HCT116 (cell line): Measurements from ENCODE around the gene PDE7B. TPM values are rescaled to one million over a fixed set of nuclear protein-coding genes. Genes with fewer than 3 reads are reported as not detected.

Experiments
- ATAC-seq: fragments of 200-7000 bp; cut with Tn5 transposase; 2 replicates; pipeline ENCODE4 v1.9.1; 2020; ENCODE audit warnings: mild to moderate bottlenecking, moderate library complexity
- BruUV-seq: library from RNA; stranded (reverse); fragments of 400-500 nt; replicated peaks from 2 replicates; lab custom pipeline; 2021; lab: Mats Ljungman, UMichigan
- CTCF ChIA-PET: fragments of 300-600 bp; sonication (Branson Sonifier 250); formaldehyde crosslinking; loops from one replicate; lab custom pipeline; 2021; ENCODE audit warnings: antibody characterized with exemption; lab: Charles Lee
- POLR2A ChIA-PET: fragments of 300-600, 350-600 bp; sonication (Branson Sonifier 250); formaldehyde crosslinking; loops from one replicate; lab custom pipeline; 2021; ENCODE audit warnings: antibody characterized with exemption; lab: Charles Lee
- RAD21 ChIA-PET, 2 experiments: fragments of 300-600 bp; sonication (Branson Sonifier 250); formaldehyde crosslinking; loops; one replicate each; lab custom pipeline; 2023; ENCODE audit warnings: low total read pairs in 2 of 2; ENCODE audit not compliant: uncharacterized antibody in 2 of 2, unreplicated experiment in 2 of 2, low non-redundant PET in 1 of 2; lab: Charles Lee
- DNase-seq: peaks from one replicate; pipeline ENCODE4 v3.0.0-alpha.2; 2010; ENCODE audit warnings: low read depth, low spot score
- H2AFZ ChIP-seq: fragments of 200-600 bp; shearing (Covaris generic), sonication (generic); 2 replicates; pipeline ENCODE4 v1.6.1; 2017; ENCODE audit warnings: low read depth, mixed run types, mixed read lengths, antibody characterized with exemption, low read length; ENCODE audit not compliant: poor library complexity, severe bottlenecking
- H3K27ac ChIP-seq: 2 replicates; pipeline ENCODE4 v1.5.1; 2012; ENCODE audit warnings: low read depth, low read length
- H3K27me3 ChIP-seq: fragments of 200-600 bp; sonication (generic); 2 replicates; pipeline ENCODE4 v1.6.1; 2016; ENCODE audit warnings: mixed run types, low read length, mixed read lengths; ENCODE audit not compliant: insufficient read depth
- H3K36me3 ChIP-seq, 2 experiments: fragments of 200-500 bp in 1 of 2; fragments of 200-600 bp in 1 of 2; sonication (Bioruptor generic) in 1 of 2; sonication (generic) in 1 of 2; 2 replicates each; pipeline versions ENCODE4 v1.5.1 to v1.6.1; 2014 to 2016; ENCODE audit warnings: low read length in 2 of 2, inconsistent platforms in 1 of 2, mixed read lengths in 1 of 2, mixed run types in 1 of 2; ENCODE audit not compliant: insufficient read depth in 2 of 2, control insufficient read depth in 1 of 2
- H3K4me1 ChIP-seq, 2 experiments: fragments of 200-600 bp in 1 of 2; sonication (generic) in 1 of 2; 2 replicates each; pipeline versions ENCODE4 v1.5.1 to v1.6.1; 2012 to 2017; ENCODE audit warnings: low read length in 2 of 2, inconsistent platforms in 1 of 2, mild to moderate bottlenecking in 1 of 2, mixed read lengths in 1 of 2, mixed run types in 1 of 2, moderate library complexity in 1 of 2; ENCODE audit not compliant: insufficient read depth in 2 of 2, control insufficient read depth in 1 of 2
- H3K4me2 ChIP-seq: fragments of 200-600 bp; sonication (generic); 2 replicates; pipeline ENCODE4 v1.6.1; 2017; ENCODE audit warnings: mixed run types, low read length, mixed read lengths
- H3K4me3 ChIP-seq, 2 experiments: fragments of 200-600 bp in 1 of 2; sonication (generic) in 1 of 2; replicated peaks in 1 of 2; 2 replicates each; pipeline ENCODE4 v1.5.1; 2011 to 2016; ENCODE audit warnings: low read length in 2 of 2, control low read depth in 1 of 2, low read depth in 1 of 2, mild to moderate bottlenecking in 1 of 2, mixed read lengths in 1 of 2, mixed run types in 1 of 2
- H3K79me2 ChIP-seq: fragments of 200-600 bp; sonication (generic); 2 replicates; pipeline ENCODE4 v1.6.1; 2017; ENCODE audit warnings: mild to moderate bottlenecking, mixed run types, low read length, moderate library complexity, mixed read lengths; ENCODE audit not compliant: insufficient read depth
- H3K9ac ChIP-seq: fragments of 200-600 bp; sonication (generic); 2 replicates; pipeline ENCODE4 v1.6.1; 2016; ENCODE audit warnings: low read length, mixed read lengths
- H3K9me2 ChIP-seq: fragments of 200-600 bp; sonication (generic), shearing (Covaris generic); 2 replicates; pipeline ENCODE4 v1.6.1; 2017; ENCODE audit warnings: mixed run types, mild to moderate bottlenecking, moderate library complexity; ENCODE audit not compliant: insufficient read depth
- H3K9me3 ChIP-seq, 2 experiments: fragments of 200-500 bp in 1 of 2; fragments of 200-600 bp in 1 of 2; sonication (Bioruptor generic) in 1 of 2; sonication (generic) in 1 of 2; 2 replicates each; pipeline ENCODE4 v1.6.1; 2014 to 2017; ENCODE audit warnings: low read length in 2 of 2, mixed read lengths in 2 of 2, inconsistent platforms in 1 of 2, low read depth in 1 of 2, mild to moderate bottlenecking in 1 of 2, mixed run types in 1 of 2, moderate library complexity in 1 of 2; ENCODE audit not compliant: control insufficient read depth in 1 of 2, insufficient read depth in 1 of 2
- H4K20me1 ChIP-seq: fragments of 200-600 bp; sonication (generic), shearing (Covaris generic); 2 replicates; pipeline ENCODE4 v1.6.1; 2017; ENCODE audit warnings: mixed run types, mild to moderate bottlenecking, moderate library complexity; ENCODE audit not compliant: insufficient read depth
- CBX3 ChIP-seq: IDR thresholded peaks from 2 replicates; pipeline ENCODE4 v1.6.1; 2012; ENCODE audit warnings: low read depth
- CEBPB ChIP-seq: IDR thresholded peaks from 2 replicates; pipeline ENCODE4 v1.6.1; 2012; ENCODE audit warnings: low read depth
- EZH2 ChIP-seq: fragments of 200-600 bp; sonication (generic); IDR thresholded peaks from 2 replicates; pipeline ENCODE4 v1.6.1; 2017; ENCODE audit warnings: antibody characterized with exemption, mixed run types
- EZH2phosphoT487 ChIP-seq: fragments of 200-600 bp; IDR thresholded peaks from 2 replicates; pipeline ENCODE4 v1.6.1; 2018; ENCODE audit warnings: antibody characterized with exemption, borderline replicate concordance
- FOSL1 ChIP-seq: IDR thresholded peaks from 2 replicates; pipeline ENCODE4 v1.6.1; 2012; ENCODE audit warnings: low read depth
- JUND ChIP-seq: IDR thresholded peaks from 2 replicates; pipeline ENCODE4 v1.6.1; 2012
- POLR2A ChIP-seq: IDR thresholded peaks from 2 replicates; pipeline ENCODE4 v1.7.0; 2011; ENCODE audit warnings: borderline replicate concordance; ENCODE audit not compliant: insufficient read depth, insufficient read length; ENCODE audit errors: extremely low read depth
- POLR2AphosphoS5 ChIP-seq: IDR thresholded peaks from 2 replicates; pipeline ENCODE4 v1.6.1; 2011; ENCODE audit warnings: mild to moderate bottlenecking, low read depth, low read length, moderate library complexity
- RAD21 ChIP-seq: IDR thresholded peaks from 2 replicates; pipeline ENCODE4 v1.6.1; 2012; ENCODE audit warnings: low read depth, mild to moderate bottlenecking
- SIN3A ChIP-seq: IDR thresholded peaks from 2 replicates; pipeline ENCODE4 v1.6.1; 2012; ENCODE audit warnings: low read depth
- SRF ChIP-seq: IDR thresholded peaks from 2 replicates; pipeline ENCODE4 v1.6.1; 2012; ENCODE audit warnings: low read depth
- TCF7L2 ChIP-seq: IDR thresholded peaks from 2 replicates; pipeline ENCODE4 v1.7.0; 2011; ENCODE audit warnings: borderline replicate concordance, inconsistent platforms; ENCODE audit not compliant: insufficient read depth, insufficient read length; ENCODE audit errors: extremely low read depth
- YY1 ChIP-seq: IDR thresholded peaks from 2 replicates; pipeline ENCODE4 v1.6.1; 2011; ENCODE audit warnings: low read length, low read depth, moderate library complexity, mild to moderate bottlenecking; ENCODE audit not compliant: insufficient replicate concordance; ENCODE audit errors: extremely low read depth
- ZNF274 ChIP-seq: fragments of 200-500 bp; sonication (Bioruptor generic); IDR thresholded peaks from 2 replicates; pipeline ENCODE4 v1.6.1; 2014; ENCODE audit warnings: mild to moderate bottlenecking, low read depth, low read length, inconsistent platforms
- intact Hi-C: fragments of 100-400 bp; cut with micrococcal nuclease; formaldehyde crosslinking; loops from 2 replicates; pipeline ENCODE4 v1.10.0; 2022
- total RNA-seq: library from RNA; stranded (reverse); gene quantifications from one replicate; pipeline ENCODE4 v1.2.1, GENCODE V29; 2021; ENCODE audit not compliant: unreplicated experiment
- TF ChIP-seq, protein P1 (sequence below): IDR thresholded peaks from 2 replicates; pipeline ENCODE4 v1.6.1; 2012
- TF ChIP-seq, protein P2 (sequence below): IDR thresholded peaks from 2 replicates; pipeline ENCODE4 v1.6.1; 2012; ENCODE audit warnings: low read depth
- TF ChIP-seq, protein P3 (sequence below): IDR thresholded peaks from 2 replicates; pipeline ENCODE4 v1.6.1; 2012
- TF ChIP-seq, protein P4 (sequence below), 3 experiments: fragments of 200-600 bp in 1 of 3; sonication (generic) in 1 of 3; IDR thresholded peaks in 2 of 3; conservative IDR thresholded peaks in 1 of 3; 2 replicates each; pipeline ENCODE4 v1.5.1; 2012 to 2017; ENCODE audit warnings: low read depth in 2 of 3, low read length in 2 of 3, antibody characterized with exemption in 1 of 3, borderline replicate concordance in 1 of 3, control low read depth in 1 of 3, mild to moderate bottlenecking in 1 of 3, mixed read lengths in 1 of 3, mixed run types in 1 of 3, moderate library complexity in 1 of 3; ENCODE audit not compliant: insufficient read depth in 1 of 3

The PDE7B gene
- total RNA-seq, 1 experiment from 2014 or later = 0.61 TPM

DNA sequence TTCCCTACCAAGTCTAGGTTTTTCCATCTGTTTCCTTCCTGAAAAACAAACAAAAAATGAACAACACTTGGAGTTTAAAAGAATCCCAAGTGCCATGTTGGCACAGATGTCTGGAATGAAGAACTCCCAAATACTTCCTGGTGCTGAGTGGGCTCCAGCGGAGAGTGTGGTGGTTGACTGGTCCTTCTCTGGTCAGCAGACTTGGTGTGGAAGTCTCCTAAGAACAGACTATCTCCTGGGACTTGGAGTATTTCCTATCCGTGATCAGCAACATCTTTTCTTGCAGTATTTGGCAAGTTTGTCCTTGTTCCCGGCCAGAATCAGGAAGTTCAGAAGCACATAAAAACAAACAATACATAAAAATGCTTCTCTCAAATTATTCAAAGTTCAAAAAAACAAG is 244.5 kb downstream of the PDE7B start:
- no peak overlapping the region for H3K9ac ChIP-seq
- BruUV-seq = no TSS peak

More for the DNA sequence above, 244.5 kb downstream of the PDE7B start:
- Histone ChIP-seq H3K9me3 (no peaks in the 10 kb centered on the region), H3K36me3 (no peaks in the 10 kb centered on the region), H3K9me2 (no peaks in the 10 kb centered on the region), H4K20me1 (no peaks in the 10 kb centered on the region), H3K27ac (no peak overlapping the region), H3K4me1 (no peaks in the 10 kb centered on the region), H3K27me3 (no peaks in the 10 kb centered on the region), H3K79me2 (no peaks in the 10 kb centered on the region), H3K4me3 (no peak overlapping the region), H2AFZ (no peak overlapping the region), H3K4me2 (no peak overlapping the region)
- CTCF ChIA-PET = no interaction called here
- RAD21 ChIA-PET = no interaction called here
- POLR2A ChIA-PET = no interaction called here
- ATAC-seq (no peak), DNase-seq (no peak)
- intact Hi-C loops = no loop called here
- TF ChIP-seq SRF = no peak
- no peak for TF ChIP-seq FOSL1
- TF ChIP-seq, protein P1, sequence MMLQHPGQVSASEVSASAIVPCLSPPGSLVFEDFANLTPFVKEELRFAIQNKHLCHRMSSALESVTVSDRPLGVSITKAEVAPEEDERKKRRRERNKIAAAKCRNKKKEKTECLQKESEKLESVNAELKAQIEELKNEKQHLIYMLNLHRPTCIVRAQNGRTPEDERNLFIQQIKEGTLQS = no peak
- no peak for TF ChIP-seq RAD21
- no peak for TF ChIP-seq YY1
- no peak for TF ChIP-seq ZNF274
- TF ChIP-seq EZH2 = no peak
- no peak for TF ChIP-seq POLR2A
- no peak for TF ChIP-seq CEBPB
- TF ChIP-seq, protein P2, sequence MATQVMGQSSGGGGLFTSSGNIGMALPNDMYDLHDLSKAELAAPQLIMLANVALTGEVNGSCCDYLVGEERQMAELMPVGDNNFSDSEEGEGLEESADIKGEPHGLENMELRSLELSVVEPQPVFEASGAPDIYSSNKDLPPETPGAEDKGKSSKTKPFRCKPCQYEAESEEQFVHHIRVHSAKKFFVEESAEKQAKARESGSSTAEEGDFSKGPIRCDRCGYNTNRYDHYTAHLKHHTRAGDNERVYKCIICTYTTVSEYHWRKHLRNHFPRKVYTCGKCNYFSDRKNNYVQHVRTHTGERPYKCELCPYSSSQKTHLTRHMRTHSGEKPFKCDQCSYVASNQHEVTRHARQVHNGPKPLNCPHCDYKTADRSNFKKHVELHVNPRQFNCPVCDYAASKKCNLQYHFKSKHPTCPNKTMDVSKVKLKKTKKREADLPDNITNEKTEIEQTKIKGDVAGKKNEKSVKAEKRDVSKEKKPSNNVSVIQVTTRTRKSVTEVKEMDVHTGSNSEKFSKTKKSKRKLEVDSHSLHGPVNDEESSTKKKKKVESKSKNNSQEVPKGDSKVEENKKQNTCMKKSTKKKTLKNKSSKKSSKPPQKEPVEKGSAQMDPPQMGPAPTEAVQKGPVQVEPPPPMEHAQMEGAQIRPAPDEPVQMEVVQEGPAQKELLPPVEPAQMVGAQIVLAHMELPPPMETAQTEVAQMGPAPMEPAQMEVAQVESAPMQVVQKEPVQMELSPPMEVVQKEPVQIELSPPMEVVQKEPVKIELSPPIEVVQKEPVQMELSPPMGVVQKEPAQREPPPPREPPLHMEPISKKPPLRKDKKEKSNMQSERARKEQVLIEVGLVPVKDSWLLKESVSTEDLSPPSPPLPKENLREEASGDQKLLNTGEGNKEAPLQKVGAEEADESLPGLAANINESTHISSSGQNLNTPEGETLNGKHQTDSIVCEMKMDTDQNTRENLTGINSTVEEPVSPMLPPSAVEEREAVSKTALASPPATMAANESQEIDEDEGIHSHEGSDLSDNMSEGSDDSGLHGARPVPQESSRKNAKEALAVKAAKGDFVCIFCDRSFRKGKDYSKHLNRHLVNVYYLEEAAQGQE = no peak
- TF ChIP-seq JUND = no peak
- no peak for TF ChIP-seq CBX3
- TF ChIP-seq, protein P3, sequence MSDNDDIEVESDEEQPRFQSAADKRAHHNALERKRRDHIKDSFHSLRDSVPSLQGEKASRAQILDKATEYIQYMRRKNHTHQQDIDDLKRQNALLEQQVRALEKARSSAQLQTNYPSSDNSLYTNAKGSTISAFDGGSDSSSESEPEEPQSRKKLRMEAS = no peak
- no peak for TF ChIP-seq POLR2AphosphoS5
- TF ChIP-seq TCF7L2 = no peak
- TF ChIP-seq EZH2phosphoT487 = no peak
- TF ChIP-seq SIN3A = no peak
- TF ChIP-seq, protein P4, sequence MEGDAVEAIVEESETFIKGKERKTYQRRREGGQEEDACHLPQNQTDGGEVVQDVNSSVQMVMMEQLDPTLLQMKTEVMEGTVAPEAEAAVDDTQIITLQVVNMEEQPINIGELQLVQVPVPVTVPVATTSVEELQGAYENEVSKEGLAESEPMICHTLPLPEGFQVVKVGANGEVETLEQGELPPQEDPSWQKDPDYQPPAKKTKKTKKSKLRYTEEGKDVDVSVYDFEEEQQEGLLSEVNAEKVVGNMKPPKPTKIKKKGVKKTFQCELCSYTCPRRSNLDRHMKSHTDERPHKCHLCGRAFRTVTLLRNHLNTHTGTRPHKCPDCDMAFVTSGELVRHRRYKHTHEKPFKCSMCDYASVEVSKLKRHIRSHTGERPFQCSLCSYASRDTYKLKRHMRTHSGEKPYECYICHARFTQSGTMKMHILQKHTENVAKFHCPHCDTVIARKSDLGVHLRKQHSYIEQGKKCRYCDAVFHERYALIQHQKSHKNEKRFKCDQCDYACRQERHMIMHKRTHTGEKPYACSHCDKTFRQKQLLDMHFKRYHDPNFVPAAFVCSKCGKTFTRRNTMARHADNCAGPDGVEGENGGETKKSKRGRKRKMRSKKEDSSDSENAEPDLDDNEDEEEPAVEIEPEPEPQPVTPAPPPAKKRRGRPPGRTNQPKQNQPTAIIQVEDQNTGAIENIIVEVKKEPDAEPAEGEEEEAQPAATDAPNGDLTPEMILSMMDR (IDR thresholded peaks at IDR 0.05 in 2 of 3, conservative IDR thresholded peaks at IDR 0.05 in 1 of 3; ENCODE audit: borderline replicate concordance in 1 of 3, insufficient read depth in 1 of 3, low read depth in 2 of 3, low read length in 2 of 3) = no peak
